ENCODE data around the gene ARHGEF10L.

- no peak for TF ChIP-seq CTCF (conservative IDR thresholded peaks at IDR 0.05; ENCODE audit: low read depth, low read length)
- TF ChIP-seq EZH2 (IDR thresholded peaks at IDR 0.05; ENCODE audit: borderline replicate concordance, low read depth, low read length, poor library complexity, severe bottlenecking): no peak
These were observed 129.8 kb downstream of the ARHGEF10L start for GRCh38 chr1:17669305-17669704.
